Activated CD4-positive, alpha-beta T cell treated with anti-CD3 and anti-CD28 coated beads for 36 hours (primary cell): ENCODE data around the gene DOCK6. TPM values are rescaled to one million over a fixed set of nuclear protein-coding genes. Genes with fewer than 3 reads are reported as not detected.

ENCODE experiments used
- ATAC-seq: fragments of 200-7000 bp; cut with Tn5 transposase; one replicate; pipeline ENCODE4 v1.10.0; 2021; ENCODE audit warnings: mild to moderate bottlenecking, moderate library complexity
- CTCF ChIA-PET: fragments of 350-600 bp; sonication (Branson Sonifier 250); formaldehyde crosslinking; loops from one replicate; lab custom pipeline; 2021; ENCODE audit warnings: antibody characterized with exemption; lab: Charles Lee
- POLR2A ChIA-PET: fragments of 350-600 bp; sonication (Branson Sonifier 250); formaldehyde crosslinking; loops from one replicate; lab custom pipeline; 2021; ENCODE audit warnings: antibody characterized with exemption, inconsistent platforms; lab: Charles Lee
- DNase-seq: peaks from one replicate; pipeline ENCODE4 v3.0.0-alpha.2; 2020
- H3K27ac Mint-ChIP-seq: one replicate; pipeline ENCODE4 v1.8.0; 2021; ENCODE audit warnings: mixed read lengths
- H3K27me3 Mint-ChIP-seq: one replicate; pipeline ENCODE4 v1.8.0; 2021; ENCODE audit warnings: mixed read lengths
- H3K36me3 Mint-ChIP-seq: one replicate; pipeline ENCODE4 v1.8.0; 2021; ENCODE audit warnings: low read depth, mixed read lengths
- H3K4me1 Mint-ChIP-seq: one replicate; pipeline ENCODE4 v1.8.0; 2021; ENCODE audit warnings: mixed read lengths
- H3K4me3 Mint-ChIP-seq: one replicate; pipeline ENCODE4 v1.8.0; 2021; ENCODE audit warnings: mild to moderate bottlenecking, moderate library complexity, mixed read lengths
- H3K9me3 Mint-ChIP-seq: one replicate; pipeline ENCODE4 v1.8.0; 2021; ENCODE audit warnings: low read depth, mixed read lengths
- intact Hi-C, 2 experiments: fragments of 100-400 bp; cut with DNase I in 1 of 2; cut with micrococcal nuclease in 1 of 2; formaldehyde crosslinking; loops; one replicate each; pipeline versions ENCODE4 v1.14.2 to v1.15.1; 2022 to 2024; cut with DNase I, micrococcal nuclease
- total RNA-seq, 2 experiments: library from RNA; stranded (reverse); gene quantifications; one replicate each; pipeline ENCODE4 v1.2.3, GENCODE V29; 2021

DOCK6 gene
- total RNA-seq, 2 experiments from 2014 or later: 2.8 to 4.6 TPM

DNA sequence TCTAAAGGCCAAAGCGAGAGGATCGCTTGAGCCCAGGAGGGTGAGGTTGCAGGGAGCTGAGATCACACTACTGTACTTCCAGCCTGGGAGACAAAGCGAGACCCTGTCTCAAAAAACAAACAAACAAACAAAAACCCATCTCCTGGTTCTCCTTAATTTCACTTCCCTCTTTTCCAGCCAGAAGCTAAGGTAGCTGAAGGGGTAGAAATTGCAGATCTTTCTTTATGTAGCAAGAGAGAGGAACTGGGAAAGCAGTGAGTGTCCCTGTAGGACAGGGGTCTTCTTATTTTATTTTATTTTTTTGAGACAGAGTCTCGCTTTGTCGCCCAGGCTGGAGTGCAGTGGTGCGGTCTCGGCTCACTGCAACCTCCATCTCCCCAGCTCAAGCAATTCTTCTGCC, 29.1 kb upstream of the DOCK6 start:
- Mint-ChIP-seq H3K9me3 (no peaks in the 10 kb centered on the region), H3K27ac (no peak overlapping the region), H3K27me3 (peaks cover 29% of the 10 kb centered on the region), H3K36me3 (no peaks in the 10 kb centered on the region), H3K4me1 (peaks cover 5% of the 10 kb centered on the region), H3K4me3 (no peak overlapping the region)
- intact Hi-C loops: loop anchor here in 1 of 2 experiments (5.0 kb wide), 1 partner anchor 191 kb away; the partner anchor contains the start of gene ELAVL3
- no peak for ATAC-seq
- DNase-seq: no peak
- ChIA-PET CTCF (interaction anchor here (0.6 kb wide), 1 partner anchor 93 kb away, joined by 3 read pairs; the partner anchor contains the start of gene EPOR), POLR2A (no interaction called here)

DNA sequence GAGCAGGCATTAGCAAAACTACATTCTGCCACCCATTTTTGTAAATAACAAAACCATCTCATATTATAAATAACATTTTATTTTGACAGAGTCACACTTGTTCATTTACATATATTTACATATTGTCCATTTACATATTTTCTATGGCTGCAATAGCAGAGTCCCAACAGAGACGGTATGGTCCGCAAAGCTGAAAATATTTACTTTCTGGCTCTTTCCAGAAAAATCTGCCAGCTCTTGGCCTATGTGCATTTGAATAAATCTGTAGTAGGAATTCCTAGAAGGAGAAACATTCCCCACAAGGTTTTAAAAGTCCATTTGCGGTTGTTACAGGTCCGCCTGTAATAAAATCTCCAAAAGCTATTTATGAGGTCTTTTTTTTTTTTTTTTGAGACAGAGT, 27.9 kb upstream of the DOCK6 start:
- POLR2A ChIA-PET: no interaction called here

DNA sequence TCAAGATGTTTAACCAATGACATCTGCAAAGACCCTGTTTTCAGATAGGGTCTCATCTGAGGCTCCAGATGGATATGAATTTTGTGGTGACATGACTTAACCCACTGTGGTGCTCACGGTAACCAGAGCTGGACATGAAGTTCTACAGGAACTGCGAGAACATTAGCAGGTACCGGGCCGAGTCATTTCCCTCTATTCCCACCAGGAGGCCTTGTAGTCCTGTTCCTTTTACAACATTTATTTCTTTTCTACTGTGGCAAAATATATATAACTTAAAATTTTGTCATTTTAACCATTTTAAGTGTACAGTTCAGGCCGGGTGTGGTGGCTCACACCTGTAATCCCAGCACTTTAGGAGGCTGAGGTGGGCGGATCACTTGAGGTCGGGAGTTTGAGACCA, 26.0 kb upstream of the DOCK6 start:
- ChIA-PET CTCF (no interaction called here), POLR2A (no interaction called here)
- ATAC-seq (no peak), DNase-seq (no peak)
- Mint-ChIP-seq H3K4me1 (peaks cover 3% of the 10 kb centered on the region), H3K36me3 (no peaks in the 10 kb centered on the region), H3K27ac (no peak overlapping the region), H3K27me3 (peaks cover 24% of the 10 kb centered on the region), H3K9me3 (no peaks in the 10 kb centered on the region), H3K4me3 (no peak overlapping the region)
- intact Hi-C loops: no loop called here

More for the DNA sequence above, 27.9 kb upstream of the DOCK6 start:
- Mint-ChIP-seq H3K9me3 (no peaks in the 10 kb centered on the region), H3K4me3 (no peak overlapping the region), H3K27ac (no peak overlapping the region), H3K36me3 (no peaks in the 10 kb centered on the region), H3K27me3 (peaks cover 27% of the 10 kb centered on the region), H3K4me1 (peaks cover 5% of the 10 kb centered on the region)
- intact Hi-C loops: loop anchor here in 1 of 2 experiments (5.0 kb wide), 1 partner anchor 192 kb away; the partner anchor contains the start of gene ELAVL3
- DNase-seq (no peak), ATAC-seq (no peak)
- CTCF ChIA-PET: interaction anchor here (1.0 to 1.3 kb wide), 2 partner anchors 48 to 192 kb away, joined by 3 read pairs; no protein-coding TSS in a partner anchor

DNA sequence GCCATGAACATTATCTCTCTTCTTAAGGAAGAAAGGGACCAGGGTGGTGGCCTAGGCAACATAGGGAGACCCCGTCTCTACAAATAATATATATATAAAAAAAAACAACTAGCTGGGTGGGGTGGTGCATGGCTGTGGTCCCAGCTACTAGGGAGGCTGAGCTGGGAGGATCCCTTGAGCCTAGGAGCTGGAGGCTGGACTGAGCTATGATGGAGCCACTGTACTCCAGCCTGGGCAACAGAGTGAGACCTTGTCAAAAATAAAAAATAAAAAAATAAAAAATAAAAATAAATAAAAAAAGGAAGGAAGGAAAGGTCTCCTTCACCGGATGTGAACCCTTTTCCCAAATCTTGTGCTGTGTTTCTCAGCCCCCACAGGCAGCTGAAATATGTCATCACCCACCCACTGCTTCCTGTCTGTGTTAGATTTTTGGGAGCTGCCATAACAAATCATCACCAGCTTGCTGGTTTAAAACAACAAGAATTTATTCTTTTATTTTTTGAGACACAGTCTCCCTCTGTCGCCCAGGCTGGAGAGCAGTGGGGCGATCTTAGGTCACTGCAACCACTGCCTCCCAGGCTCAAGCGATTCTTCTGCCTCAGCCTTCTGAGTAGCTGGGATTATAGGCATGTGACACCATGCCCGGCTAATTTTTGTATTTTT, 24.1 kb upstream of the DOCK6 start:
- ATAC-seq: no peak
- H3K27ac Mint-ChIP-seq: no peak overlapping the region
- H3K36me3 Mint-ChIP-seq: no peaks in the 10 kb centered on the region
- H3K27me3 Mint-ChIP-seq: peaks cover 28% of the 10 kb centered on the region
- H3K9me3 Mint-ChIP-seq: no peaks in the 10 kb centered on the region
- no peak overlapping the region for H3K4me3 Mint-ChIP-seq
- POLR2A ChIA-PET: no interaction called here
- DNase-seq: no peak
- CTCF ChIA-PET: interaction anchor here (0.7 kb wide), 1 partner anchor 20 kb away, joined by 3 read pairs; no protein-coding TSS in a partner anchor
- intact Hi-C loops: no loop called here
- peaks cover 3% of the 10 kb centered on the region for H3K4me1 Mint-ChIP-seq

DNA sequence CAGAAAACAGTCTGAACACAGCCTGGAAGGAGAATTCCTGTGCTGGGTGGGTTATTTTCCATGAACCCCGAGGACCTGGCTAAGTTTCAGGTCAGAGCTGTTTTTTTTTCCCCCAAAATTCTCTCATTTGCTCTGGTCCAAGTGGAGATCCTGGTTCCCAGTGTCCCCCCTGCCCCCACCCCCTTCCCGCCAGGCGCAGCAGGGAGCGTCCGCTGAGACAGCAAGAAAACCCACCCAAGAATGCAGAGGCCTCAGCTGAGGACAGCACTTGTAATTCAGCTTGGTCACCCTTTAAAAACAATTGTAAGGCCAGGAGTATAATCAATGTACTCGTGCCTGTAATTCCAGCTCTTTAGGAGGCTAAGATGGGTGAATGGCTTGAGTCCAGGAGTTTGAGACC, 22.2 kb upstream of the DOCK6 start:
- Mint-ChIP-seq H3K36me3 (no peaks in the 10 kb centered on the region), H3K4me1 (peaks cover 12% of the 10 kb centered on the region), H3K4me3 (no peak overlapping the region), H3K9me3 (no peaks in the 10 kb centered on the region), H3K27ac (no peak overlapping the region), H3K27me3 (peaks cover 20% of the 10 kb centered on the region)
- no peak for DNase-seq
- no peak for ATAC-seq
- CTCF ChIA-PET: no interaction called here
- POLR2A ChIA-PET: interaction anchor here (0.6 kb wide), 1 partner anchor 185 kb away, joined by 6 read pairs; no protein-coding TSS in a partner anchor
- intact Hi-C loops: no loop called here

DNA sequence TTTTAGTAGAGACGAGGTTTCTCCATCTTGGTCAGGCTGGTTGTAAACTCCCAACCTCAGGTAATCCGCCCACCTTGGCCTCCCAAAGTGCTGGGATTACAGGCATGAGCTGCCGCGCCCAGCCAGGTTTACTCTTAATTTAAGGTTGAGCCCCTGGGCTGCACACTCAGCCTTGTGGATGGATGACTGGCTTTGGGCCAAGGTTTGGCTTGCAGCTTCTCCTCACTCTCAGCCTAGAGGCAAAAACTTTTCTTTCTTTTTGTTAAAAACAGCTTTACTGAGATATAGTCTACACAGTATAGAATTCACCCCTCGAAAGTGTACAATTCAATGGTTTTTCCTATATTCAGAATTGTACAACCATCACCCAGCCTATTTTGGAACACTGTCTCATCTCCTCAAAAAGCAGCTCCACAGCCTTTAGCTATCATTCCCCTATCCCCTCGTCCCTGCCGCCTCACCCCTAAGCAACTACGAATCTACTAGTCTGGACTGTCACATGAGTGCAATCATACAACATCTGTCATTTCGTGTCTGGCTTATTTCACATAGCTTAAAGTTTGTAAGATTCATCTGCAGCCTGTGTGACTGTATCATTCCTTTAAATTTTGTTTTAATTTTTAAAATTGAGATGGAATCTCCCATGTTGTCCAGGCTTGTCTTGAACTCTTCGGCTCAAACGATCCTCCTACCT, 19.2 kb upstream of the DOCK6 start:
- Mint-ChIP-seq H3K4me3 (no peak overlapping the region), H3K36me3 (no peaks in the 10 kb centered on the region), H3K4me1 (peaks cover 12% of the 10 kb centered on the region), H3K9me3 (peaks cover 1% of the 10 kb centered on the region), H3K27ac (no peak overlapping the region), H3K27me3 (peaks cover 25% of the 10 kb centered on the region)
- no peak for DNase-seq
- POLR2A ChIA-PET: no interaction called here
- CTCF ChIA-PET: no interaction called here
- intact Hi-C loops: no loop called here
- no peak for ATAC-seq

DNA sequence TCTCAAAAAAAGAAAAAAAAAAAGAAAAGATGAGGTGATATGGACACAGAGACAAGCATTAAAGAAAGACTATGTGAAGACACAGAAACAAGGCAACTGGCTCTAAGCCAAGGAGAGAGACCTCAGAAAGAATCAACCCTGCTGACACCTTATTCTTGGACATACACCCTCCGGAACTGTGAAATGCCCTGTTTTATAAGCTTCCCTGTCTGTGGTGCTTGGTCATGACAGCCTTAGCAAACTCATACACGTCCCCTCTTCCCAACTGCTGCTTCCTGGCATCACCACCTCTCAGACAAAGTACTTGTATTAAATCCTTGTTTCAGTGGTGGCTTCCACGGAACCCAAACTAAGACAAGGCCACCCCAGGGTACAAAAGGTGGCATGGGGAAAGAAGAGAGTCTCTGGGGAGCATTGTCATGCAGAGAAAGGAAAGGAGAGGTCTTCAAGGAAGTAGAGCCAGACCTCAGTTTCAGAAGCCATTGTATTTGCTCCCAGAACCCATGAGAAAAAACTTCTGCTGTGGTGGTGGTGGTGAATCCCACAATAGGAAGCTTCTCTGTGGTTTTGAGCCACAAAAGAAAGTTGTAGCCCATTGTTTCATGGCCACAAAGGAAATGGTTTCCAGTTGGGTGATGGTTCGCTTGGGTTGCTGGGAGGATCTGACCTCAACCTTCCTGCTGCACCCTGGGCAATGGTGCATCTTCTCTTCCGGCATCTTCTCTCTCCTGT, 17.3 kb upstream of the DOCK6 start:
- Mint-ChIP-seq H3K9me3 (peaks cover 1% of the 10 kb centered on the region), H3K4me3 (peak overlapping the region; percentile 2), H3K36me3 (no peaks in the 10 kb centered on the region), H3K27ac (no peak overlapping the region), H3K27me3 (peaks cover 32% of the 10 kb centered on the region), H3K4me1 (peaks cover 12% of the 10 kb centered on the region)
- intact Hi-C loops: no loop called here
- ATAC-seq (peak; percentile 81), DNase-seq (peak; percentile 9)
- POLR2A ChIA-PET: interaction anchor here (0.7 kb wide), 1 partner anchor 68 kb away, joined by 4 read pairs; no protein-coding TSS in a partner anchor
- CTCF ChIA-PET: interaction anchor here (0.5 to 0.7 kb wide), 2 partner anchors 245 to 369 kb away, joined by 3 read pairs; no protein-coding TSS in a partner anchor

DNA sequence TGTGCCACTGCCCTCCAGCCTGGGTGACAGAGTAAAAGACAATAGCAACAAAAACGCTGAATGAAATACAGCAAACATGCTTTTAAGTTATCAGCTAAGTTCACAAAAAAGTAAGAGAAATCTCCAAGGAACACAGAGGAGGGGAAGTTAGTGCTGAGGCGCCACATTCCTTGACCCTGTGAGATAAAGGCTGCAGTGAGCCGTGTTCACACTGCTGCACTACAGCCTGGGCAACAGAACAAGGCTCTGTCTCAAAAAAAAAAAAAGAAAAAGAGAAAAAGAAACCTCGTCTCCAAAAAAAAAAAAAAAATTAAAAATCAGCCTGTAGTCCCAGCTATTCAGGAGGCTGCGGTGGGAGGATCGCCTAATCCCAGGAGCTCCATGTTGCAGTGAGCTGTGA, 16.3 kb upstream of the DOCK6 start:
- H3K9me3 Mint-ChIP-seq: peaks cover 1% of the 10 kb centered on the region
- peaks cover 38% of the 10 kb centered on the region for H3K27me3 Mint-ChIP-seq
- intact Hi-C loops: no loop called here
- no peak overlapping the region for H3K27ac Mint-ChIP-seq
- POLR2A ChIA-PET: interaction anchor here (0.6 kb wide), 1 partner anchor 239 kb away, joined by 4 read pairs; no protein-coding TSS in a partner anchor
- H3K4me3 Mint-ChIP-seq: no peak overlapping the region
- no peaks in the 10 kb centered on the region for H3K36me3 Mint-ChIP-seq
- DNase-seq (no peak), ATAC-seq (no peak)
- CTCF ChIA-PET: interaction anchor here (0.5 kb wide), 1 partner anchor 244 kb away, joined by 3 read pairs; no protein-coding TSS in a partner anchor
- H3K4me1 Mint-ChIP-seq: peaks cover 12% of the 10 kb centered on the region

DNA sequence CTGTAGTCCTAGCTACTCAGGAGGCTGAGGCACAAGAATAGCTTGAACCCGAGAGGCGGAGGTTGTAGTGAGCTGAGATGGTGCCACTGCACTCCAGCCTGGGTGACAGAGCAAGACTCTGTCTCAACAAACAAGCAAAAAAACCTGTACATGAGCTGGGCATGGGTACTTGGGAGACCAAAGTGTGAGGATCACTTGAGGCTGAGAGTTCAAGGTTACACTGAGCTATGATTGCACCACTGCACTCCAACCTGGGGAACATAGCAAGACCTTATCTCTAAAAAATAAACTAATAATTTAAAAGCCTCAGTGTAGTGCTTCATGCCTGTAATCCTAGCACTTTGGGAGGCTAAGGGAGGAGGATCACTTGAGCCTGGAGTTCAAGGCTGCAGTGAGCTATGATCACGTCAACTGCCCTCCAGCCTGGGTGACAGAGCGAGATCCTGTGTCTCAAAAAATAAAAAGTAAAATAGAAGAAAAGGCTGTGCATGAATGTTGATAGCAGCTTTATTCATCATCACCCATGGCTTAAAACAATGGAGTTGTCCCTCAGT, 12.3 kb upstream of the DOCK6 start:
- ChIA-PET CTCF (interaction anchor here (0.6 to 0.9 kb wide), 3 partner anchors 43 to 230 kb away, joined by 3 to 4 read pairs (median 4); no protein-coding TSS in a partner anchor), POLR2A (interaction anchor here (0.6 kb wide), 1 partner anchor 161 kb away, joined by 3 read pairs; the partner anchor contains the start of genes ODAD3 and PRKCSH)
- Mint-ChIP-seq H3K27me3 (peaks cover 29% of the 10 kb centered on the region), H3K27ac (no peak overlapping the region), H3K9me3 (peaks cover 1% of the 10 kb centered on the region), H3K4me1 (peaks cover 4% of the 10 kb centered on the region), H3K4me3 (no peak overlapping the region), H3K36me3 (no peaks in the 10 kb centered on the region)
- no peak for ATAC-seq
- intact Hi-C loops: no loop called here
- no peak for DNase-seq

DNA sequence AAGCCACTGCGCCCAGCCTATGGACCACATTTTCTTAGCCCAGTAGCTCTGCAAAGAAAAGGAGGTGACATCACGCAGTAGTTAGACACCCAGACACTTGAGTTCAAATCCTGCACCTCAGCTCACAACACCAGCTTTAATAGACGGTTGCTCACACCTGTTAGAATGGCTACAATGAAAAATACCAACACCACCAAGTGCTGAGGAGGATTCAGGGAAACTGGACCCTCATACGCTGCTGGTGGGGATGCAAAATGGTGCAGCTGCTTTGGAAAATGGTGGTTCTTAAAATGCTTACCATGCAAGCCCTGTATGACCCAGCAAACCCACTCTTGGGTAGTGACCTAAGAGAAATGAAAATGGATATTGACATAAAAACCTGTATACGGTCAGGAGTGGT, 11.7 kb upstream of the DOCK6 start:
- peaks cover 1% of the 10 kb centered on the region for H3K9me3 Mint-ChIP-seq
- no peak overlapping the region for H3K4me3 Mint-ChIP-seq
- CTCF ChIA-PET: no interaction called here
- H3K36me3 Mint-ChIP-seq: no peaks in the 10 kb centered on the region
- intact Hi-C loops: no loop called here
- ATAC-seq: no peak
- no peak overlapping the region for H3K27ac Mint-ChIP-seq
- no peaks in the 10 kb centered on the region for H3K4me1 Mint-ChIP-seq
- DNase-seq: no peak
- POLR2A ChIA-PET: interaction anchor here (0.6 kb wide), 1 partner anchor 161 kb away, joined by 3 read pairs; the partner anchor contains the start of genes ODAD3 and PRKCSH
- H3K27me3 Mint-ChIP-seq: peaks cover 32% of the 10 kb centered on the region

DNA sequence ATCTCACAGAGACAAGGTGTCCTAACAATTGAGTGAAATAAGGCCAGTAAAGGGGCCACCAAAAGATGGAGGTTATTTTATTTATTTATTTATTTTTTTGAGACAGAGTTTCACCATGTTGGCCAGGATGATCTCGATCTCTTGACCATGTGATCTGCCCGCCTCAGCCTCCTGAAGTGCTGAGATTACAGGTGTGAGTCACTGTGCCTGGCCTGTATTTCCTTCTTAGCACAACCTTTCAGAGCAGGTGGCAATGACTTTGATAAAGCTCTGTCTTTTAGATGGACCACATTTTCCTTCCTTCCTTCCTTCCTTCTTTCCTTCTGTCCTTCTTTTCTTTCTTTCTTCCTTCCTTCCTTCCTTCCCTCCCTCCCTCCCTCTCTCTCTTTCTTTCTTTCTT, 11.0 kb upstream of the DOCK6 start:
- ChIA-PET POLR2A (interaction anchor here (0.6 kb wide), 1 partner anchor 18 kb away, joined by 3 read pairs; no protein-coding TSS in a partner anchor), CTCF (no interaction called here)
- no peak for ATAC-seq
- peaks cover 34% of the 10 kb centered on the region for H3K27me3 Mint-ChIP-seq
- DNase-seq: no peak
- no peaks in the 10 kb centered on the region for H3K4me1 Mint-ChIP-seq
- no peak overlapping the region for H3K4me3 Mint-ChIP-seq
- H3K9me3 Mint-ChIP-seq: peaks cover 1% of the 10 kb centered on the region
- intact Hi-C loops: no loop called here
- H3K36me3 Mint-ChIP-seq: no peaks in the 10 kb centered on the region
- H3K27ac Mint-ChIP-seq: no peak overlapping the region
